RWPE1 (cell line): Measurements from ENCODE around the gene MTMR3.

ENCODE experiments used
- CTCF ChIA-PET: fragments of 350-600 bp; sonication (Branson Sonifier 250); formaldehyde crosslinking; extraction: SDS; loops from one replicate; lab custom pipeline; 2021; lab: Yijun Ruan, JAX
- POLR2A ChIA-PET: fragments of 400-600 bp; formaldehyde crosslinking; extraction: SDS; loops from one replicate; lab custom pipeline; 2020; ENCODE audit warnings: antibody characterized with exemption; ENCODE audit not compliant: low non-redundant PET; lab: Yijun Ruan, JAX
- DNase-seq: peaks from one replicate; pipeline ENCODE4 v3.0.0; 2012; ENCODE audit warnings: low spot score
- H3K27ac ChIP-seq: fragments of 450-650 bp; 2 replicates; pipeline ENCODE4 v1.5.1; 2017
- CTCF ChIP-seq: fragments of 450-650 bp; conservative IDR thresholded peaks from 2 replicates; pipeline ENCODE4 v1.5.1; 2017; ENCODE audit warnings: low read depth, mild to moderate bottlenecking

MTMR3 gene

DNA sequence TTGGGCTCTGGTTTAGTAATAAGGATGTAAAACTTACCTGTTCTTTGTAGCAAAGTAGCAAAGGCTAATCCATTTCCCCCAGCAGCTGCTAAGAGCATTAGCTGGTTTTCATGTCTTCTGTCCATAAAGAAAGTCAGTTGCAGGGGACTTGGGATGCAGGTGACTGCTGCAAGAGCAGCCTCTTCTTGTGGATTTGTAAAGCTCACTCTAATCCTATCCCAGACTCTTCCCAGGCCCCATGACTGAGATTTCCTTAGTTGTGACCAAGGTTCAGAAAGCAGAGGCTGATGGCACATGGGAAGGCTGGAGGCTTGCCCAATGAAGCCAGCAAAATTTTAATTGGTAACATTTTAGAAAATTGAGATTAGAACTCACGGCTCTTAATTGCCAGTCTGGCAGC lies 102.9 kb downstream of the MTMR3 start:
- no peak overlapping the region for H3K27ac ChIP-seq
- TF ChIP-seq CTCF: no peak
- ChIA-PET CTCF (no interaction called here), POLR2A (no interaction called here)
- no peak for DNase-seq

- H3K27ac ChIP-seq: no peak overlapping the region
- CTCF ChIA-PET: no interaction called here
- DNase-seq: no peak
- no peak for TF ChIP-seq CTCF
- POLR2A ChIA-PET: no interaction called here
Observed at GRCh38 chr22:29987137-29987536, 104.2 kb downstream of the MTMR3 start.

DNA sequence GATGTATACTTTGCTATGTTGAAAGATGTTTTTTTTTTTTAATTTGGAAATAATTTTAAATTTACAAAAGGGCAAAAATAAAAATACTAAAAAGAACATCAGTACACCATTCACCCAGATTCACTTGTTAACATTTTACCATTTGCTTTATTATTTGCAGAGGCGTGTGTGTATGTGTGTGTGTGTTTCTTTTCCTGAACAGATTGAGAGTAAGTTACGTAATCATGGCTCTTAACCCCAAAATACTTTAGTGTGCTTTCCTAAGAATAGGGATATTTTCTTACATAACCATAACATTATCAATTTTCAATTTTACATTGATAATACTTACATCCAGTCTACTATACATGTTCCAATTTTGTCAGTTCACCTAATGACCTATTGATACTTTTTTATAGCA lies 105.7 kb downstream of the MTMR3 start:
- H3K27ac ChIP-seq: no peak overlapping the region
- POLR2A ChIA-PET: no interaction called here
- no peak for DNase-seq
- CTCF ChIA-PET: no interaction called here
- no peak for TF ChIP-seq CTCF

GRCh38 chr22:29989446-29989845 lies 106.5 kb downstream of the MTMR3 start:
- CTCF ChIA-PET: no interaction called here
- no peak for TF ChIP-seq CTCF
- no peak for DNase-seq
- POLR2A ChIA-PET: no interaction called here
- H3K27ac ChIP-seq: no peak overlapping the region

DNA sequence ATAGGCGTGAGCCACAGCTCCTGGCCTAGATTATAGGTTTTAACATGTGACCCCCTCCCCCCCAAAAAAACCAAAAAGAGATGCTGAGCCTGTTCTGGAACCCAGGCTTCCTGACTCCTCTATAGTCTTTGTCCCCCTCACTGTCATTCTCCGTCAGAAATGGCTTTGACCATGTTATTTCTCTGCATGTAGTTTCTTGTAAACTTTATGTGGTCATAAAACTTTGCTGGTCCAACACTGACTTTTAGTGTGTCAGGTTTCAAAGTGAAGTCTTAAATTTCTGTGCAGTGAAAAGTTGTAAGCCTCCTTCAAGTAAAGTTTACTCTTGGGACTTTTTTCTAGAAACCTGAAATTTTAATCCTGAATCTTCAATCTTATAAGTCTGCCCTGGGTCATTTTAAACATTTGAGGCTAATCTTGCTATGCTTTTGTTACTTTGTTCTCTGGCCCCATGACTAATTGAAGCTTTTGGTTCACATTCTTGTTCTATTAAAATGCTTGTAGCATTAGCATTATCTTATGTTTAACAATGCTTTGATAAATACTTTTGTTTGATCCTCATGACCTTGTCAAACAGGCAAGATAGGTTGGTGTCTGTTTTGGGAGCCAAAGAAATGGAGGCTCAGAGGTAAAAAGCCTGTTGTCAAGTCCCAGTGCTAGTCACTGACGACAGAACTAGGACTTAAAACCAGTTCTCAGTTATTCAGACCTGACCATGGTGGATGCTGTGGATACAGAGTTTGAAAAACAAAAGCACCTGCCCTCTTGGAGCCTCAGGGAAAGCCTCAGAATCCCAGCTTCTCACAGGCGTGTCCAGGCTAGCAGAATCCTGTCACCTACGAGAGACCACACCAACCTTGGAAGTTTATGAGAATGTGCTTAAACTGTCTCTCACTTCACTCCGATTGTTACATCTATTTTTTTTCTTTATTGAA lies 109.6 kb downstream of the MTMR3 start:
- TF ChIP-seq CTCF: no peak
- POLR2A ChIA-PET: interaction anchor here (0.7 kb wide), 1 partner anchor 389 kb away, joined by 3 read pairs; no protein-coding TSS in a partner anchor
- H3K27ac ChIP-seq: no peak overlapping the region
- CTCF ChIA-PET: interaction anchor here (0.6 to 1.0 kb wide), 3 partner anchors 13 to 51 kb away, joined by 3 read pairs; no protein-coding TSS in a partner anchor
- DNase-seq: peak; percentile 30

- H3K27ac ChIP-seq: no peak overlapping the region
- ChIA-PET CTCF (interaction anchor here (1.0 kb wide), 1 partner anchor 12 kb away, joined by 3 read pairs; no protein-coding TSS in a partner anchor), POLR2A (no interaction called here)
- DNase-seq: peak; percentile 74
- no peak for TF ChIP-seq CTCF
Observed at GRCh38 chr22:29994027-29994715, 111.2 kb downstream of the MTMR3 start.
